Duodenal mucosa (tissue), 2 donors: ENCODE measurements around the gene CCDC188.

Experiments used
- H3K27ac ChIP-seq: one replicate; pipeline ENCODE4 v1.7.0; 2013; ENCODE audit warnings: low read depth, low read length
- H3K27me3 ChIP-seq, 2 donors: one replicate each; pipeline ENCODE4 v1.7.0; 2013; ENCODE audit warnings: low read length in 2 of 2, control low read depth in 1 of 2; ENCODE audit not compliant: insufficient read depth in 2 of 2, control insufficient read depth in 1 of 2
- H3K36me3 ChIP-seq, 2 donors: one replicate each; pipeline ENCODE4 v1.7.0; 2013; ENCODE audit warnings: low read length in 2 of 2, control low read depth in 1 of 2; ENCODE audit not compliant: insufficient read depth in 2 of 2, control insufficient read depth in 1 of 2
- H3K4me1 ChIP-seq, 2 donors: one replicate each; pipeline ENCODE4 v1.7.0; 2013; ENCODE audit warnings: low read length in 2 of 2, control low read depth in 1 of 2; ENCODE audit not compliant: insufficient read depth in 2 of 2, control insufficient read depth in 1 of 2
- H3K4me3 ChIP-seq, 2 donors: one replicate each; pipeline ENCODE4 v1.7.0; 2013; ENCODE audit warnings: low read length in 2 of 2, low read depth in 1 of 2
- H3K9ac ChIP-seq, 2 donors: one replicate each; pipeline ENCODE4 v1.7.0; 2013; ENCODE audit warnings: low read length in 2 of 2, low read depth in 1 of 2
- H3K9me3 ChIP-seq, 2 donors: one replicate each; pipeline ENCODE4 v1.7.0; 2013; ENCODE audit warnings: low read length in 2 of 2, control low read depth in 1 of 2; ENCODE audit not compliant: control insufficient read depth in 1 of 2

Gene CCDC188

DNA sequence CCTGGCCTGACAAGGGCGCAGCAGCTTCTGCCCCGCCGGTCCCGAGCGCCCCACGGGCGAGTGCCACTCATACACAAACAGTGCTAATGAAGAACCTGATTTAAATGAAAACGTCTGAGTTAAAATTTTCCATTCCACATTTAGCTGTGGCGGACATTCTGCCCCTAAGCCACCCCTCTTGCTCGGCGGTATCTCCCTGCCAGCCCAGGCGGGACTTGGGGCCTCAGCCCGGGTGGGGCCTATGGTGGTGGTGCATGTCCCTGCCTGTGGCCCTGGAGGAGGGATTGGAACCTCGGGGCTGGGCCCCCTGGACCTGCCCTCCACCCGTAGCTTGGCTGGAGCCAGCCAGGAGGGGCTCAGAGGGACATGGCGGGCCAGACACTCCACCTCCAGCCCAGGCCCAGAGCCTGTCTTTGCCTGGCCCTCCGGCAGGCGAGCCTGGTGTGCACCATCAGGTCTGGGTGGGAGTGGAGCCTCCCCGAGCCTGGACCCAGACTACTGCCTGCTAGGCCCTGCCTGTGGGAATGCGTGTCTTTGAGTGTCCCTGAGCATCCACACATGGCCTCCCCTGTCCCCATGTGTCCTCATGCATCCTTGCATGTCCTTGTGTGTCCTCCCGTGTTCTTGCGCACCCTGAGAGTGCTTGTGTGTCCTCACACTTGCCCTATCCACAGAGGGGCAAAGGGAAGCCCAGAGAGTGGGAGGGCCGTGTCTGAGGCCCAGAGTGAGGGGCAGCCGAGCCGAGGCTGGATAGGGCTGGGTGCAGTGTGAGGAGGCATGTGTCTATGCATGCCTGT, 14.9 kb downstream of the CCDC188 start:
- Histone ChIP-seq H3K27ac (no peak overlapping the region), H3K36me3 (peaks cover 4 to 6% of the 10 kb centered on the region in 2 donors), H3K4me1 (peaks cover 7 to 14% of the 10 kb centered on the region in 2 donors), H3K9me3 (no peaks in the 10 kb centered on the region), H3K27me3 (no peaks in the 10 kb centered on the region), H3K4me3 (no peak overlapping the region), H3K9ac (no peak overlapping the region)

DNA sequence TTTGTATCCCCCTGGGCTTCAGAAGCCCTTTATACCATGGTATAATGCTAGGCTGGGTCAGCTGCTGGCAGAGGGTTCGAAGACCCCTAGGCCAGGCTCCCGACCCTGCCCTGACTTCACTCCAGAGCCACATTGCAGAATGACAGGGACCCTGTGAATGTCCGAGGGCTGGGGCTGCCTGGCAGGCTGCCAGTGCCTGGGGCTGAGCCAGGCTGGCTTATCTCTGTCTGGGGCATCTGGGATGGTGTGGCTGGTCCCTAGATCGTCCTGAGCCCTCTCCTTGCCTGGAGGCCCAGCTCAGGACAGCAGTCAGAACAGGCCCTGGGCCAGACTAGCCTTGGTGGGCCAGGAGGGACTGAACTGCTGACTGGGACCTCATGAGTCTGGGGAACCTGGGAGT, 15.6 kb downstream of the CCDC188 start:
- no peak overlapping the region for H3K9ac ChIP-seq
- no peak overlapping the region for H3K4me3 ChIP-seq
- H3K9me3 ChIP-seq = no peaks in the 10 kb centered on the region
- H3K27ac ChIP-seq = no peak overlapping the region
- peaks cover 7 to 20% of the 10 kb centered on the region in 2 donors for H3K4me1 ChIP-seq
- H3K36me3 ChIP-seq = peaks cover 4 to 6% of the 10 kb centered on the region in 2 donors
- H3K27me3 ChIP-seq = no peaks in the 10 kb centered on the region

DNA sequence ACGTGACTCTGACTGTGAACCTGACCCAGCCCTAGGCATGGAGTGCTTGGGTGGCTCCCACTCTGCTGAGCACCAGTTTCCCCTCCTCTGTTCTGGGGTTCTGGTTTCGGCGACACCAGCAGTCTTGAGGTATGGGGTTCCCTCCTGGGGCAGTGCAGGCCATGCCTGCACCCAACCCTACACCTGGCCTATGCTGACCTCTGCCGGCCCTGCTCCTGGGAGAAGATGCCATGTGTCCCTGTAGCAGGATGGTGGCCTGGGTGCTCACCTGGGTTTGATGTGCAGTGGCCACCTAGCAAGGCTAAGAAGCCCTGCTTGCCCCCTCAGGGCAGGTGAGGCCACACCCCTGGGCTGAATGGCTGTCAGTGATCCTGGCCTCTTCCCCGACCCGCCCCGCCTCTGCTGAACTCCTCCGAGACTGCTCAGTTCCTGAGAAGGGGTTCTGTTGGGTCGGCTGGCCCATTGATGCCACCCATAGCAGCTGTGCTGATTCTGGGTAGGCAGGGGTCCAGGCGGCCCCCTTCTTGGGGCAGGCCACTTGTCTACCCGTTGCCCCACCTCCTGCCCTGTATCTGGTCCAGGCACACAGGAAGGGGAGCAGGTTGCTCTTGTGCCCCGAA, 16.8 kb downstream of the CCDC188 start:
- Histone ChIP-seq H3K9me3 (no peaks in the 10 kb centered on the region), H3K4me1 (peaks cover 7 to 28% of the 10 kb centered on the region in 2 donors), H3K36me3 (no peaks in the 10 kb centered on the region), H3K4me3 (no peak overlapping the region), H3K9ac (peak overlapping the region in 1 of 2 donors; percentile 18), H3K27ac (no peak overlapping the region), H3K27me3 (no peaks in the 10 kb centered on the region)

DNA sequence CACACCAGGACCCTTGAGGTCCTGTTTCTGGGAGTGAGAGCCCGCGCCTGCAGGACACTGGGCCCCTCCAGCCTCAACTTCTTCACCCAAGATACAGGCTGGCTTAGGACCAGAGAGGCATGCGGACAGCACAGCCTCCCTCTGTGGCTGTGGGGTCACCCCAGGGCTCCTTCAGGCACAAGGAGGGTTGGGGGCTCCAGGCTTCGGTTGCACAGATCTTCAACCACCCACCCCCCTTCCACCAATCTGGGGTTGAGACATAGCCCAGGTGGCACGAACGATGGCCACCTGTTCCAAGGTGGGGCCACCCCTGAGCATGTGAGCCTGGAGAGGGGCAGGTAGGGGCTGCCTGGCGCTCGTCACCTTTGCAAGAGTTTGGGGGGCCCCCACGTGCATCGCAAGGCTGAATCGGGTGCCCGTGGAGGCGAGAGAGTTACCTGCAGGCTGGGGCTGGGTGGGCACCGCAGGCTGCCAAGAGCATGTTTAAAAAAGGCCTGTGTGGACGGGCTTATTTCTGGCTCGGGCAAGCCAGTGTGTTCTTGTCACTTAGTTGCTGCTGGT, 18.1 kb downstream of the CCDC188 start:
- Histone ChIP-seq H3K4me3 (peak overlapping the region; percentile 72 to 78), H3K4me1 (peaks cover 7 to 32% of the 10 kb centered on the region in 2 donors), H3K27me3 (no peaks in the 10 kb centered on the region), H3K27ac (no peak overlapping the region), H3K36me3 (peaks cover under 1% of the 10 kb centered on the region in 2 donors), H3K9ac (peak overlapping the region; percentile 36 to 63), H3K9me3 (no peaks in the 10 kb centered on the region)

DNA sequence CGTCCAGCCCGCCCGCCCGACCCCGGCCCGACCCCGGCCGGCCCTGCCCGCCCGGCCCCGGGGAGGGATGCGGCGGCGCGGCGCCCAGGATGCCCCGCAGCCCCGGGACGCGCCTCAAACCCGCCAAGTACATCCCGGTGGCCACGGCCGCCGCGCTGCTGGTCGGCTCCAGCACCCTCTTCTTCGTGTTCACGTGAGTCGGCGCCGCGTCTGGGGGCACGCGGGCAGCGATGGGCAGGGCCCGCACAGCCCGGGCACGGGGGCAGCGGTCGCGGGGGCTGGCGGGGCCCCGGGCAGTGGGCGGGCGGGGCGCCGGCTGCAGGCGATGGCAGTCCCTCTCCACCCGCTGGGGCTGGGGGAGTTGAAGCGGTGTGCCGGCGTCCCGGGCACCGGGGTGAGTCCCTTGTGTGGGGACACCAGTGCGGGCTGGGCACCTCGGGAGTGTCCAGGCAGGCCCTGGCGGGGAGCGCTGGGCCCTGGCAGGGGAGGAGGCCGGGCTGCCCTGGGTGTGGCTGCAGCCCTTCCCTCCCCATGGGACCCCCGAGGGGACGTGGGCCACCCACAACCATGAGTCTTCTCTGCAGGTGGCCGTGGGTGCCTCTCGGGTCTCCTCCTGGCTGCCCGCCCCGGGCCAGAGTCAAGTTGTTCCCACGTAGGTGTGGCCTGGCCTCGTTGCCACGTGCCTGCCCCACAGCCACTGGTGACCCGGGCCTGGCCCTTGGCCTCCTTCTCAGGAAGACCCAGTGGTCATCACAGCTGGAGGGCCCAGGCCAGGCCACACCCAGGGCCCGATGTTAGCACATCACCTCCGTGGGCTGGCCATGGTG, 18.8 kb downstream of the CCDC188 start:
- peaks cover 7 to 32% of the 10 kb centered on the region in 2 donors for H3K4me1 ChIP-seq
- H3K27ac ChIP-seq = no peak overlapping the region
- H3K4me3 ChIP-seq = peak overlapping the region; percentile 72 to 78
- H3K9me3 ChIP-seq = no peaks in the 10 kb centered on the region
- H3K9ac ChIP-seq = peak overlapping the region; percentile 36 to 63
- H3K27me3 ChIP-seq = no peaks in the 10 kb centered on the region
- H3K36me3 ChIP-seq = peaks cover 4 to 7% of the 10 kb centered on the region in 2 donors

DNA sequence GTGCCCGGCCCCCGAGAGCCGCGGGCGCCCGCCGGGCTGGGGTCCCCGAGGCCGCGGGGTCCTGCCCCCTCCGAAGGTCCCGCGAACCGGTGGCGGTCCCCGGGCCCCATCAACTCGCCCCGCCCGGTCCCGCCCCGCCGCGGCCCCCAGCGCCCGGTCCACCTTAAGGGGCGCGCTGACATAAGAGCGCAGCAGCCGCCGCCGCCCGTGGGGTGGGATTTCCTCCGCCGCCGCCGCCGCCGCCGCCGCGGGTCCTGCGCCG, 19.3 kb downstream of the CCDC188 start, which contains the start of gene ZDHHC8:
Gene ZDHHC8 (plus strand): TSS at position 208 of the 262 bp plus-strand sequence. CDS start 144 bp downstream, outside the sequence.
- Histone ChIP-seq H3K4me1 (peaks cover 7 to 32% of the 10 kb centered on the region in 2 donors), H3K9me3 (no peaks in the 10 kb centered on the region), H3K9ac (peak within 1 kb of the TSS; percentile 42 to 63), H3K36me3 (peaks cover 7 to 11% of the 10 kb centered on the region in 2 donors), H3K4me3 (peak within 1 kb of the TSS; percentile 72 to 82), H3K27ac (peak within 1 kb of the TSS; percentile 26), H3K27me3 (no peaks in the 10 kb centered on the region)

DNA sequence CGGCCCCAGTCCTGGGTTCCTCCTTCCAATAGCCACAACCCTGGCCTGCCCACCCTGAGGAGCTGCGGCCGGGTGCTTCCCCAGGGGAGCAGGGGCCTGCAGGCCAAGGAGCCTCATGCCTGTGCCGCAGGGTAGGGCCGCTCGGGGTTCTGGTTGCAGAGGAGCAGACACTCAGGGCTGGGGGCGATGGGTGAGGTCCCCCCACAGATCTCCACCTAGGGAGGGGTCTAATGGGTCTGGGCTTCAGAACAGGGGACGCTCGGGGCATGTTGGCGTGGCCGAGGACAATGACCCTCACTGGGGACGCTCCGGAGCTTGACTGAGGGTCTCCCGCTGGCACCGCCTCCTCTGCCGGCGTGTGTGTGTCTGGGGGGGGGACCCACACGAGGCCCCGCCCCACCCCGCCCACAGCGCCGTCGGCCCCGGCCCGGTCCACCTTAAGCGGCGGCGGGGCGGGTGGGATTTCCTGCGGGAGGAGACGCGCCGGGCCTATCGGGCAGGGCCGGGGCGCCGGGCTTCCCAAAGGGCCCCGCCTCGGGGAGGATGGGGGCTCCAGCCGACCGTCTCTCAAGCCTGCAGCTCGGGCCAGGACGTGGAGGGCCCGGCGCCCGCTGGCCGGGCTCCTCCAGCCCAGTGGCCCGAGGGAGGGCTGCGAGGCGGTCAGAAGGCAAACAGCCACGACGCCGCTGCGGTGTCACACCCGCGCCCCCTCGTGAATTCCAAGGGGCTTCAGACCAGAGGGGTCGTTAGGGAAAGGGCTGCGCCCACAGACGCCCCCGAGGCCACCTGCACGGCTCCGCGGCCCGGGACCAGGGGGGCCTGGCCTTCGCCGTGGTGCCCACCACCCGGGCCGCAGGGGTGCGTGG, 19.9 kb downstream of the CCDC188 start:
- H3K27ac ChIP-seq = peak overlapping the region; percentile 26
- peak overlapping the region; percentile 57 to 82 for H3K4me3 ChIP-seq
- no peaks in the 10 kb centered on the region for H3K9me3 ChIP-seq
- H3K27me3 ChIP-seq = no peaks in the 10 kb centered on the region
- peaks cover 13 to 17% of the 10 kb centered on the region in 2 donors for H3K36me3 ChIP-seq
- peak overlapping the region; percentile 42 to 43 for H3K9ac ChIP-seq
- H3K4me1 ChIP-seq = peaks cover 7 to 32% of the 10 kb centered on the region in 2 donors

DNA sequence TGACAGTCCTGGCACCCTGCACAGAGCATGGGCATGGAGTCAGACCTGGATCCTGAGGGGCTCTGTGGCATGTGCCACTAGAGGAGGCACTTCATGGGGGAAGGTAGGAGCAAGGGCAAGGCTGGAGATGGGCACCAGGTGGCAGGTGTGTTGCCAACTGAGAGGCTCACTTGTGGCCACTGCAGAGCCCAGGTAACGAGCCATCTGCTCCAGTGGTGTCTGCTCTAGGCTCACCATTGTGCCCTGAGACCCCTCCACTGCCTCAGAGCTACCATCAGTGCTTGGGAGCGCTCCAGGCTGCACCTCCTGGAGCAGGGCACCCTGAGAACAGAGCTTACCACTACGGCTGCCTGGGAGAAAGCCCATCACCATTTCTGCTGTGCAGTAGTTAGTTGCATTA, 20.5 kb downstream of the CCDC188 start:
- Histone ChIP-seq H3K36me3 (peaks cover 19 to 23% of the 10 kb centered on the region in 2 donors), H3K4me1 (peaks cover 7 to 32% of the 10 kb centered on the region in 2 donors), H3K9ac (no peak overlapping the region), H3K27me3 (no peaks in the 10 kb centered on the region), H3K4me3 (peak overlapping the region; percentile 43 to 57), H3K27ac (no peak overlapping the region), H3K9me3 (no peaks in the 10 kb centered on the region)

DNA sequence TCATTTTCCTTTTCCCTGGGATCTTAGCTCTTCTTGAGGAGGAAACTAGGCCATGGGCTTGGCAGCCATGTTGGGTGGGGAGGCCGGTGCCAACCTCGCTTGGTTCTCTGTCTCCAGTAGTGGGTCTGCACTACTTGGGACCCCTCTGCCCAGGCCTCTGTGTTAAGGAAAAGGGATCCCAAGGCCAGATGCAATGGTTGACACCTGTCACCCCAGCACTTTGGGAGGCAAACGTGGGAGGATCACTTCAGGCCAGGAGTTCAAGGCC, 21.2 kb downstream of the CCDC188 start:
- H3K36me3 ChIP-seq = peaks cover 21 to 29% of the 10 kb centered on the region in 2 donors
- no peak overlapping the region for H3K9ac ChIP-seq
- H3K4me3 ChIP-seq = no peak overlapping the region
- no peaks in the 10 kb centered on the region for H3K27me3 ChIP-seq
- peaks cover 7 to 32% of the 10 kb centered on the region in 2 donors for H3K4me1 ChIP-seq
- no peaks in the 10 kb centered on the region for H3K9me3 ChIP-seq
- no peak overlapping the region for H3K27ac ChIP-seq
